K562 (cell line): ENCODE measurements around the gene SLC29A3. TPM values are rescaled to one million over a fixed set of nuclear protein-coding genes. Genes with fewer than 3 reads are reported as not detected.

Experiments used
- ATAC-seq: fragments of 200-7000 bp; cut with Tn5 transposase; 3 replicates; pipeline ENCODE4 v1.9.1; 2020; ENCODE audit warnings: moderate library complexity
- BruUV-seq: library from RNA; stranded (reverse); fragments of 400-500 nt; replicated peaks from 2 replicates; lab custom pipeline; 2021; lab: Mats Ljungman, UMichigan
- CTCF ChIA-PET: fragments of 300-600 bp; formaldehyde crosslinking; extraction: SDS; loops from one replicate; lab custom pipeline; 2021; ENCODE audit warnings: low intra/inter-chr PET ratio; lab: Yijun Ruan, JAX
- POLR2A ChIA-PET: fragments of 300-600, 350-650 bp; sonication (Branson Sonifier 250); formaldehyde crosslinking; extraction: SDS; loops from one replicate; lab custom pipeline; 2021; ENCODE audit warnings: antibody characterized with exemption, inconsistent platforms; lab: Yijun Ruan, JAX
- DNase-seq, 4 experiments: peaks; one replicate each; pipeline versions ENCODE4 v3.0.0 to v3.0.0-alpha.2; 2011 to 2018; ENCODE audit warnings: low spot score in 3 of 4, mixed read lengths in 3 of 4; ENCODE audit errors: extremely low read depth in 1 of 4
- FAIRE-seq: peaks from 2 replicates; lab custom pipeline; 2011; peaks lifted over from hg19 to GRCh38; lab: Jason Lieb, UNC
- H2AFZ ChIP-seq: 2 replicates; pipeline ENCODE4 v1.6.0; 2011; ENCODE audit warnings: low read depth, low read length, control low read depth, inconsistent platforms
- H3K27ac ChIP-seq: fragments of 200-600 bp; 3 replicates; pipeline ENCODE4 v1.8.0; 2011; ENCODE audit warnings: low read depth, mild to moderate bottlenecking, control low read depth, inconsistent platforms, low read length, moderate library complexity, mixed read lengths; ENCODE audit errors: extremely low read depth
- H3K27me3 ChIP-seq, 2 experiments: fragments of 300-600 bp in 1 of 2; 2 replicates in 1 of 2; 3 replicates in 1 of 2; pipeline versions ENCODE4 v1.6.0 to v1.8.0; 2011; ENCODE audit warnings: inconsistent platforms in 2 of 2, low read length in 2 of 2, mild to moderate bottlenecking in 1 of 2, mixed read lengths in 1 of 2, moderate library complexity in 1 of 2; ENCODE audit not compliant: control insufficient read depth in 2 of 2, insufficient read depth in 2 of 2
- H3K36me3 ChIP-seq: fragments of 300-600 bp; 3 replicates; pipeline ENCODE4 v1.8.0; 2011; ENCODE audit warnings: mild to moderate bottlenecking, low read length, inconsistent platforms; ENCODE audit not compliant: control insufficient read depth, insufficient read depth
- H3K4me1 ChIP-seq, 2 experiments: fragments of 200-600 bp in 1 of 2; replicated peaks in 1 of 2; 2 replicates in 1 of 2; 3 replicates in 1 of 2; pipeline versions ENCODE4 v1.5.1 to v1.8.0; 2011; ENCODE audit warnings: inconsistent platforms in 2 of 2, low read length in 2 of 2, mild to moderate bottlenecking in 1 of 2, mixed read lengths in 1 of 2, moderate library complexity in 1 of 2; ENCODE audit not compliant: control insufficient read depth in 2 of 2, insufficient read depth in 2 of 2
- H3K4me2 ChIP-seq: 2 replicates; pipeline ENCODE4 v1.6.1; 2011; ENCODE audit warnings: low read length, control low read depth, inconsistent platforms, mixed read lengths; ENCODE audit not compliant: insufficient read depth
- H3K4me3 ChIP-seq: fragments of 200-600 bp; sonication (generic), shearing (Covaris generic); 2 replicates; pipeline ENCODE4 v1.5.1; 2016; ENCODE audit warnings: control low read depth, inconsistent platforms
- H3K79me2 ChIP-seq: fragments of 200-600 bp; 3 replicates; pipeline ENCODE4 v1.8.0; 2011; ENCODE audit warnings: low read length, inconsistent platforms; ENCODE audit not compliant: control insufficient read depth, insufficient read depth
- H3K9ac ChIP-seq, 2 experiments: 2 replicates each; pipeline versions ENCODE4 v1.6.0 to v1.6.1; 2011; ENCODE audit warnings: low read depth in 2 of 2, low read length in 2 of 2, control low read depth in 1 of 2, inconsistent platforms in 1 of 2, mild to moderate bottlenecking in 1 of 2, mixed read lengths in 1 of 2; ENCODE audit not compliant: insufficient read depth in 1 of 2
- H3K9me1 ChIP-seq: one replicate; pipeline ENCODE4 v1.6.0; 2011; ENCODE audit warnings: inconsistent platforms, mild to moderate bottlenecking, low read length, moderate library complexity; ENCODE audit not compliant: control insufficient read depth, insufficient read depth
- H3K9me3 ChIP-seq: replicated peaks from 2 replicates; pipeline ENCODE4 v1.5.1; 2011; ENCODE audit warnings: low read depth, low read length, inconsistent platforms; ENCODE audit not compliant: control insufficient read depth, insufficient read depth
- H4K20me1 ChIP-seq: replicated peaks from 2 replicates; pipeline ENCODE4 v1.6.1; 2011; ENCODE audit warnings: low read length, inconsistent platforms, mixed read lengths; ENCODE audit not compliant: control insufficient read depth, insufficient read depth
- ASH1L ChIP-seq: fragments of 450-650 bp; IDR thresholded peaks from 2 replicates; pipeline ENCODE4 v1.6.1; 2018; ENCODE audit warnings: borderline replicate concordance, mild to moderate bottlenecking, low read depth; ENCODE audit not compliant: partially characterized antibody
- C11orf30 ChIP-seq: fragments of 450-650 bp; IDR thresholded peaks from 2 replicates; pipeline ENCODE4 v1.6.1; 2016; ENCODE audit warnings: low read depth, mild to moderate bottlenecking
- CREM ChIP-seq: IDR thresholded peaks from 2 replicates; pipeline ENCODE4 v1.6.1; 2014; ENCODE audit warnings: antibody characterized with exemption, low read depth
- ELF1 ChIP-seq: fragments of 200-800 bp; sonication (Bioruptor generic); IDR thresholded peaks from 2 replicates; pipeline ENCODE4 v1.6.1; 2016; ENCODE audit warnings: missing genetic modification characterization, missing compliant biosample characterization
- FOXP1 ChIP-seq: sonication (generic); formaldehyde crosslinking; IDR thresholded peaks from 2 replicates; pipeline ENCODE4 v1.8.0; 2022; ENCODE audit warnings: mild to moderate bottlenecking, missing genetic modification reagents
- KAT2B ChIP-seq: IDR thresholded peaks from one replicate; pipeline ENCODE4 v1.6.1; 2012; ENCODE audit warnings: low read depth, mild to moderate bottlenecking, control low read depth, inconsistent platforms, low read length, moderate library complexity
- MEF2D ChIP-seq: conservative IDR thresholded peaks from 2 replicates; pipeline ENCODE4 v1.6.1; 2016; ENCODE audit warnings: low read depth, missing genetic modification characterization, missing compliant biosample characterization
- SIN3A ChIP-seq, 2 experiments: fragments of 150-350 bp in 1 of 2; IDR thresholded peaks; 2 replicates each; pipeline ENCODE4 v1.6.1; 2011 to 2016; ENCODE audit warnings: borderline replicate concordance in 2 of 2, low read depth in 2 of 2, low read length in 2 of 2, mild to moderate bottlenecking in 2 of 2, moderate library complexity in 2 of 2; ENCODE audit not compliant: control insufficient read depth in 1 of 2
- SP1 ChIP-seq: sonication (generic); formaldehyde crosslinking; IDR thresholded peaks from 2 replicates; pipeline ENCODE4 v1.8.1; 2022; ENCODE audit warnings: mild to moderate bottlenecking, missing genetic modification reagents
- TCF7 ChIP-seq: sonication (generic); IDR thresholded peaks from 2 replicates; pipeline ENCODE4 v1.6.1; 2016; ENCODE audit warnings: antibody characterized with exemption, borderline replicate concordance
- TEAD2 ChIP-seq: fragments of 450-650 bp; IDR thresholded peaks from 2 replicates; pipeline ENCODE4 v1.6.1; 2016; ENCODE audit warnings: missing genetic modification characterization, control low read depth, missing compliant biosample characterization
- THRB ChIP-seq: fragments of 450-650 bp; formaldehyde crosslinking; conservative IDR thresholded peaks from 2 replicates; pipeline ENCODE4 v1.4.0; 2022; ENCODE audit warnings: mild to moderate bottlenecking, missing genetic modification characterization
- WGBS: fragments of 100-300 bp; shearing (Covaris generic); methylation state at CpG from one replicate; pipeline ENCODE4 v1.1.6; 2016; ENCODE audit warnings: low coverage, mixed read lengths; ENCODE audit not compliant: insufficient coverage; ENCODE audit errors: missing lambda C conversion rate; 5-methylcytosine and 5-hydroxymethylcytosine counted together
- in situ Hi-C: fragments of 300-500 bp; cut with MboI; formaldehyde crosslinking; loops from 4 replicates; pipeline ENCODE4 v1.15.0; 2018; ENCODE audit warnings: inconsistent platforms, mixed read lengths
- intact Hi-C: fragments of 100-400 bp; cut with micrococcal nuclease; formaldehyde crosslinking; loops from 2 replicates; pipeline ENCODE4 v1.14.2; 2022
- polyA plus RNA-seq, 8 experiments: library from polyadenylated mRNA; depleted of rRNA in 4 of 8; stranded (reverse) in 5 of 8; unstranded in 3 of 8; fragments of >200 nt; fragmentation: Nextera tagmentation in 2 of 8; fragmentation: Illumina TruSeq in 1 of 8; extraction: Ambion mirVana in 2 of 8; extraction: Trizol in 1 of 8; gene quantifications; 2 replicates each; pipeline versions ENCODE4 v1.2.1 to v1.2.3, GENCODE V29; 2011 to 2014; ENCODE audit warnings: inconsistent platforms in 1 of 8, missing spikeins in 1 of 8
- total RNA-seq, 7 experiments: library from RNA; depleted of rRNA in 6 of 7; stranded (reverse); fragments of >200 nt in 6 of 7; fragmentation: Illumina TruSeq in 2 of 7; extraction: Trizol in 2 of 7; gene quantifications; 2 replicates each; pipeline versions ENCODE4 v1.2.1 to v1.2.3, GENCODE V29; 2011 to 2021; ENCODE audit warnings: low replicate concordance in 1 of 7
- TF ChIP-seq, protein P1 (sequence below), 2 experiments: fragments of 250-450 bp in 1 of 2; fragments of 450-650 bp in 1 of 2; sonication (Bioruptor Pico) in 1 of 2; IDR thresholded peaks; 2 replicates each; pipeline versions ENCODE4 v1.6.1 to v1.8.0; 2016 to 2021; ENCODE audit warnings: mild to moderate bottlenecking in 2 of 2, moderate library complexity in 2 of 2, missing compliant biosample characterization in 1 of 2, missing genetic modification characterization in 1 of 2
- TF ChIP-seq, protein P2 (sequence below): fragments of 250-450 bp; sonication (Bioruptor Pico); IDR thresholded peaks from 2 replicates; pipeline ENCODE4 v1.5.0; 2021
- TF ChIP-seq, protein P3 (sequence below): fragments of 450-650 bp; formaldehyde crosslinking; IDR thresholded peaks from 2 replicates; pipeline ENCODE4 v1.4.0; 2022; ENCODE audit warnings: missing genetic modification characterization
- TF ChIP-seq, protein P4 (sequence below): fragments of 450-650 bp; IDR thresholded peaks from 2 replicates; pipeline ENCODE4 v1.6.1; 2017; ENCODE audit warnings: antibody characterized with exemption

SLC29A3 gene
- total and polyA plus RNA-seq, 9 of the 15 experiments (the other 6 are each of a cell fraction or from before 2014, with no cell fraction given): 2.1 to 10.7 (median 4.6) TPM

- 49% methylated on average over 4 of the region's 4 CpGs for WGBS
- intact Hi-C loops (no loop called here), in situ Hi-C loops (loop anchor here (25.0 kb wide), 1 partner anchor 1014 kb away; no protein-coding TSS in a partner anchor)
- FAIRE-seq (peak; percentile 94), DNase-seq (peak; percentile 55 to 81 (median 70)), ATAC-seq (peak; percentile 72)
- BruUV-seq: no TSS peak
- Histone ChIP-seq H3K4me3 (no peak overlapping the region), H3K9ac (no peak overlapping the region), H3K9me1 (no peaks in the 10 kb centered on the region), H3K4me1 (peaks cover 10 to 25% of the 10 kb centered on the region in 2 experiments; a peak in 4 of 5 replicates), H3K27ac (no peak overlapping the region), H3K9me3 (no peaks in the 10 kb centered on the region), H3K27me3 (no peaks in the 10 kb centered on the region), H3K79me2 (0 out of 3 replicates have a peak, but pooled peaks cover 2% of the 10 kb centered on the region), H3K36me3 (peaks cover 16% of the 10 kb centered on the region; the same call in 2 of the 3 replicates), H3K4me2 (peak overlapping the region; percentile 30; the same call in 1 of the 2 replicates), H2AFZ (peak overlapping the region; percentile 80), H4K20me1 (no peaks in the 10 kb centered on the region)
- POLR2A ChIA-PET: interaction anchor here (0.6 to 2.9 kb wide), 8 partner anchors 11 to 1059 kb away, joined by 3 to 15 read pairs (median 3); no protein-coding TSS in a partner anchor
- CTCF ChIA-PET: no interaction called here
- TF ChIP-seq, protein P1, sequence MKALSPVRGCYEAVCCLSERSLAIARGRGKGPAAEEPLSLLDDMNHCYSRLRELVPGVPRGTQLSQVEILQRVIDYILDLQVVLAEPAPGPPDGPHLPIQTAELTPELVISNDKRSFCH (CRISPR knock-in tag; IDR thresholded peaks at IDR 0.05): no peak
- TF ChIP-seq, protein P1 (tag; IDR thresholded peaks at IDR 0.05): no peak
- TF ChIP-seq, protein P2, sequence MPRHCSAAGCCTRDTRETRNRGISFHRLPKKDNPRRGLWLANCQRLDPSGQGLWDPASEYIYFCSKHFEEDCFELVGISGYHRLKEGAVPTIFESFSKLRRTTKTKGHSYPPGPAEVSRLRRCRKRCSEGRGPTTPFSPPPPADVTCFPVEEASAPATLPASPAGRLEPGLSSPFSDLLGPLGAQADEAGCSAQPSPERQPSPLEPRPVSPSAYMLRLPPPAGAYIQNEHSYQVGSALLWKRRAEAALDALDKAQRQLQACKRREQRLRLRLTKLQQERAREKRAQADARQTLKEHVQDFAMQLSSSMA: no peak
- TF ChIP-seq ASH1L (peak; percentile 80), C11orf30 (no peak), CREM (peak; percentile 73), FOXP1 (CRISPR knock-in tag) (no peak), TEAD2 (tag) (no peak), SP1 (CRISPR knock-in tag) (0 out of 2 replicates have a peak, but pooled peaks have one; percentile 17), MEF2D (tag) (no peak), ELF1 (tag) (peak; percentile 97), THRB (CRISPR knock-in tag) (0 out of 2 replicates have a peak, but pooled peaks have one; percentile 33), KAT2B (no peak), TCF7 (no peak), SIN3A (IDR thresholded peaks at IDR 0.05; ENCODE audit: borderline replicate concordance in 2 of 2, control insufficient read depth in 1 of 2, low read depth in 2 of 2, low read length in 2 of 2) (no peak)
- TF ChIP-seq, protein P3, sequence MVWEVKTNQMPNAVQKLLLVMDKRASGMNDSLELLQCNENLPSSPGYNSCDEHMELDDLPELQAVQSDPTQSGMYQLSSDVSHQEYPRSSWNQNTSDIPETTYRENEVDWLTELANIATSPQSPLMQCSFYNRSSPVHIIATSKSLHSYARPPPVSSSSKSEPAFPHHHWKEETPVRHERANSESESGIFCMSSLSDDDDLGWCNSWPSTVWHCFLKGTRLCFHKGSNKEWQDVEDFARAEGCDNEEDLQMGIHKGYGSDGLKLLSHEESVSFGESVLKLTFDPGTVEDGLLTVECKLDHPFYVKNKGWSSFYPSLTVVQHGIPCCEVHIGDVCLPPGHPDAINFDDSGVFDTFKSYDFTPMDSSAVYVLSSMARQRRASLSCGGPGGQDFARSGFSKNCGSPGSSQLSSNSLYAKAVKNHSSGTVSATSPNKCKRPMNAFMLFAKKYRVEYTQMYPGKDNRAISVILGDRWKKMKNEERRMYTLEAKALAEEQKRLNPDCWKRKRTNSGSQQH (CRISPR knock-in tag): 0 out of 2 replicates have a peak, but pooled peaks have one; percentile 40
- TF ChIP-seq, protein P4, sequence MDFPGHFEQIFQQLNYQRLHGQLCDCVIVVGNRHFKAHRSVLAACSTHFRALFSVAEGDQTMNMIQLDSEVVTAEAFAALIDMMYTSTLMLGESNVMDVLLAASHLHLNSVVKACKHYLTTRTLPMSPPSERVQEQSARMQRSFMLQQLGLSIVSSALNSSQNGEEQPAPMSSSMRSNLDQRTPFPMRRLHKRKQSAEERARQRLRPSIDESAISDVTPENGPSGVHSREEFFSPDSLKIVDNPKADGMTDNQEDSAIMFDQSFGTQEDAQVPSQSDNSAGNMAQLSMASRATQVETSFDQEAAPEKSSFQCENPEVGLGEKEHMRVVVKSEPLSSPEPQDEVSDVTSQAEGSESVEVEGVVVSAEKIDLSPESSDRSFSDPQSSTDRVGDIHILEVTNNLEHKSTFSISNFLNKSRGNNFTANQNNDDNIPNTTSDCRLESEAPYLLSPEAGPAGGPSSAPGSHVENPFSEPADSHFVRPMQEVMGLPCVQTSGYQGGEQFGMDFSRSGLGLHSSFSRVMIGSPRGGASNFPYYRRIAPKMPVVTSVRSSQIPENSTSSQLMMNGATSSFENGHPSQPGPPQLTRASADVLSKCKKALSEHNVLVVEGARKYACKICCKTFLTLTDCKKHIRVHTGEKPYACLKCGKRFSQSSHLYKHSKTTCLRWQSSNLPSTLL: no peak
Measured at GRCh38 chr10:71323407-71323806, 4.3 kb downstream of the SLC29A3 start.
